ENCODE data around the gene FAF1.
"Not testable (repeated sequence)": the region's sequence is repeated elsewhere in the genome, so short reads cannot be mapped to it uniquely, and the experiment has no call there.

GRCh38 chr1:50907610-50908009 is 52.5 kb downstream of the FAF1 start:
- not testable (repeated sequence) for TF ChIP-seq CTCF, POLR2AphosphoS5 (IDR thresholded peaks at IDR 0.05)

Measured in esophagus muscularis mucosa (tissue), 3 donors.